Measurements from ENCODE around the gene CPEB3.
"Not testable (repeated sequence)": the region's sequence is repeated elsewhere in the genome, so short reads cannot be mapped to it uniquely, and the experiment has no call there.

The CPEB3 gene

DNA sequence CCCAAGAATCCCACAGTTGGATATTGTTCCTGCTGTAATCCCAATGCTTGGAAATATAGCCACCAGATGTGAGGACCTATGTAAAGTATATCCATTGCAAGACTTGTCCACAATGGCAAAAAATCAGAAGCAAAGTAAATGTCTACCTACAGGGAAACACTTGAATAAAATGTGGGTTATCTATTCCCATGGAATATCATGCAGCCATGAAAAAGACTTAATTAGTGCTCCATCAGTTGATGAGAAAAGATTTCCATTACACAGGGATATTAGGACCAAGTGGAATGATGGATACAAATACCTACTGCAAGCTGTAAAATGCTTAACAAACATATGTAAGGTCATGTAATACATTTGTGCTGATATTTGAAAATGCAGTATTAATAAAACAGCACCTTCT, 236.1 kb downstream of the CPEB3 start:
- DNase-seq (ENCODE audit: extremely low read depth, low read depth): no peak
- TF ChIP-seq, protein P1, sequence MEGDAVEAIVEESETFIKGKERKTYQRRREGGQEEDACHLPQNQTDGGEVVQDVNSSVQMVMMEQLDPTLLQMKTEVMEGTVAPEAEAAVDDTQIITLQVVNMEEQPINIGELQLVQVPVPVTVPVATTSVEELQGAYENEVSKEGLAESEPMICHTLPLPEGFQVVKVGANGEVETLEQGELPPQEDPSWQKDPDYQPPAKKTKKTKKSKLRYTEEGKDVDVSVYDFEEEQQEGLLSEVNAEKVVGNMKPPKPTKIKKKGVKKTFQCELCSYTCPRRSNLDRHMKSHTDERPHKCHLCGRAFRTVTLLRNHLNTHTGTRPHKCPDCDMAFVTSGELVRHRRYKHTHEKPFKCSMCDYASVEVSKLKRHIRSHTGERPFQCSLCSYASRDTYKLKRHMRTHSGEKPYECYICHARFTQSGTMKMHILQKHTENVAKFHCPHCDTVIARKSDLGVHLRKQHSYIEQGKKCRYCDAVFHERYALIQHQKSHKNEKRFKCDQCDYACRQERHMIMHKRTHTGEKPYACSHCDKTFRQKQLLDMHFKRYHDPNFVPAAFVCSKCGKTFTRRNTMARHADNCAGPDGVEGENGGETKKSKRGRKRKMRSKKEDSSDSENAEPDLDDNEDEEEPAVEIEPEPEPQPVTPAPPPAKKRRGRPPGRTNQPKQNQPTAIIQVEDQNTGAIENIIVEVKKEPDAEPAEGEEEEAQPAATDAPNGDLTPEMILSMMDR (IDR thresholded peaks at IDR 0.05; ENCODE audit: low read depth, low read length): no peak

DNA sequence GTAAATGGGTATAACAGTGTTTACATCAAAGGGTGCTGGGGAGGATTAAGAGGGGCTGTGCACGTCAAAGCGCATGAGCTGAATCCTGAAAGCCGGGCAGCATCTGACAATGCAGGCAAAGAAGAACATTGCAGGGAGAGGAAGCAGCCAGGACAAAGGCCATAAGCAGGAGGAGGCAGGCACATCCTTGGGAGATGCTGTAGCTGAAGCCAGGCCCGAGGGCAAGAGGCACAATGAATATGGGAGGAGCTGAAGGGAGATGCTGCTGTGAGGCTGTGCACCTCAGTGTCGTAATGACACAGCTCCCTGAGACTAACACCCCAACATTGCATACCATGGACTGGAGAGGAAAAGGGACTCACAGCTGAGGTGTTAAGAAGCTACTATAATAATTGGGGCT, 238.1 kb downstream of the CPEB3 start:
- no peak for DNase-seq (ENCODE audit: extremely low read depth, low read depth)
- TF ChIP-seq, protein P1 (IDR thresholded peaks at IDR 0.05; ENCODE audit: low read depth, low read length): no peak

DNA sequence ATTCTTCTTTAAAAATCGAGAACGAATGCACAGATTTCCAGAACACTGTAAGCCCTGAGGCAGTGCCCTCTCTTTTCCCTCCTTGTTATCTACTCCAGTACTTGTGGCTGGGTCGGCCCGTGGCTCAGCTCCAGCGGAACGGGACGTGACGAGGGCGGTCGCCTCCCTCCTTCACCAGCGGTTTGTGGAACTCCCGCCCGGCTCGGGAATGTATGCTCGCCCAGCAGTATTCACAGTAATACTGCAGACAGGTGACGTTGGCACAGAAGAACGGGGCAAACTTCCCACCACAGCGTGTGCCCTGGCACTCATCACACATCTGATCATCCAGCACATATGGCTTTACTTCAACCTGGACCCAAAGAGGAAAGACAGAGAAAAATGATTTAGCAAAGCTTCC, 238.8 kb downstream of the CPEB3 start:
- TF ChIP-seq, protein P1 (IDR thresholded peaks at IDR 0.05; ENCODE audit: low read depth, low read length): no peak
- no peak for DNase-seq (ENCODE audit: extremely low read depth, low read depth)

DNA sequence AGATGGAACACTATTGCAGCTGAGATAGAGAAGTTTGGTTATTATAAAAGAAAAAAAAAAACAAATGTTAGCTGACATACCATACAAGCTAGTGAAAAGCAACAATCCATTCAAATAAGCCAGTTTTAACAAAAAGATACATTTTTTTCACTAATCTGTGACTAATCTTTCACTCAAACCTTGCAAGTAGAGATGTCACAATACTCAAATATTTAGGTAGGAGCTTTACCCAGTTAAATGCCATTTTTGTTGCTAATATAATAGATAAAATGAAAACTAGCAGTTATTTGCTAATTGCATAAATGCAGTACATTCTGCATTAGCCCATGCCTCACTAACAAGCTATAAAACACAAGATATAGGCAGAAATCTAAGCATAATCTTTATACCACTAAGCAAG, 243.7 kb downstream of the CPEB3 start:
- DNase-seq (ENCODE audit: extremely low read depth, low read depth): no peak
- TF ChIP-seq, protein P1 (IDR thresholded peaks at IDR 0.05; ENCODE audit: low read depth, low read length): no peak

GRCh38 chr10:92045641-92046106, 245.2 kb downstream of the CPEB3 start:
- no peak for DNase-seq (ENCODE audit: extremely low read depth, low read depth)
- TF ChIP-seq, protein P1 (IDR thresholded peaks at IDR 0.05; ENCODE audit: low read depth, low read length): no peak

DNA sequence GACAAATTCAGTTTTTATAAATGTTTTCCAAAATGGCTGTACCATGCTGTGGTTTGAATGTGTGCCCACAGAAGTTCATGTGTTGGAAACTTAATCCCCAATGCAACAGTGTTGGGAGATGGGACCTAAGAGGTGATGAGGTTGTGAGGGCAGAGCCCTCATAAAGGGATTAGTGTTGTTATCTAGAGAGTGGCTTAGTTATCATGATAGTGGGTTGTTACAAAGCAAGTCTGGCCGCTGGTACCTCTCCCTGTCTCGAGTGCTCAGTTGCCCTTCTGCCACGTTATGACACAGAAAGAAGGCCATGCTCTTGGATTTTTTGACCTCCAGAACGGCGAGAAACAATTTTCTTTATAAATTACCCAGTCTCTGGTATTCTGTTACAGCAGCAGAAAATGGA, 248.3 kb downstream of the CPEB3 start:
- TF ChIP-seq, protein P1 (IDR thresholded peaks at IDR 0.05; ENCODE audit: low read depth, low read length): no peak
- DNase-seq (ENCODE audit: extremely low read depth, low read depth): no peak

GRCh38 chr10:92038949-92039348, 251.9 kb downstream of the CPEB3 start:
- no peak for DNase-seq (ENCODE audit: extremely low read depth, low read depth)
- TF ChIP-seq, protein P1 (IDR thresholded peaks at IDR 0.05; ENCODE audit: low read depth, low read length): no peak

- DNase-seq (ENCODE audit: extremely low read depth, low read depth): not testable (repeated sequence)
Observed at GRCh38 chr10:92033070-92033469, 257.8 kb downstream of the CPEB3 start.

Measured in AG09319 (cell line).